AG09319 (cell line): ENCODE data around the gene FOLR2.
"Not testable (repeated sequence)": the region's sequence is repeated elsewhere in the genome, so short reads cannot be mapped to it uniquely, and the experiment has no call there.

ENCODE experiments used
- DNase-seq: peaks from one replicate; pipeline ENCODE4 v3.0.0-alpha.2; 2010; ENCODE audit warnings: low read depth; ENCODE audit errors: extremely low read depth
- CTCF ChIP-seq: IDR thresholded peaks from 2 replicates; pipeline ENCODE4 v1.5.1; 2011; ENCODE audit warnings: low read depth, mild to moderate bottlenecking, inconsistent platforms, low read length, moderate library complexity

The FOLR2 gene

GRCh38 chr11:72195518-72196270 is 20.9 kb upstream of the FOLR2 start:
- no peak for DNase-seq
- no peak for TF ChIP-seq CTCF

- DNase-seq: not testable (repeated sequence)
Measured at GRCh38 chr11:72201445-72201844, 15.1 kb upstream of the FOLR2 start.

GRCh38 chr11:72202571-72202970 is 14.0 kb upstream of the FOLR2 start:
- DNase-seq: no peak
- TF ChIP-seq CTCF: no peak

GRCh38 chr11:72203163-72203562 is 13.4 kb upstream of the FOLR2 start:
- no peak for DNase-seq
- no peak for TF ChIP-seq CTCF

GRCh38 chr11:72204886-72205285 is 11.7 kb upstream of the FOLR2 start:
- TF ChIP-seq CTCF: no peak
- no peak for DNase-seq

- not testable (repeated sequence) for DNase-seq
Measured at GRCh38 chr11:72206794-72207193, 9.8 kb upstream of the FOLR2 start.

- TF ChIP-seq CTCF: no peak
- DNase-seq: no peak
Measured at GRCh38 chr11:72208281-72208680, 8.3 kb upstream of the FOLR2 start.

- DNase-seq: no peak
- TF ChIP-seq CTCF: no peak
Measured at GRCh38 chr11:72209101-72209500, 7.5 kb upstream of the FOLR2 start.
